OCI-LY3 (cell line): ENCODE results near the gene TRIM32.

Experiments used
- EZH2phosphoT487 ChIP-seq: fragments of 200-600 bp; shearing (Covaris generic); IDR thresholded peaks from 2 replicates; pipeline ENCODE4 v1.6.1; 2018; ENCODE audit warnings: antibody characterized with exemption, mixed run types, low read depth
- TF ChIP-seq, protein P1 (sequence below): fragments of 200-600, 300-600 bp; sonication (generic); IDR thresholded peaks from 2 replicates; pipeline ENCODE4 v1.5.1; 2014; ENCODE audit warnings: antibody characterized with exemption, low read length, low read depth

- TF ChIP-seq, protein P1, sequence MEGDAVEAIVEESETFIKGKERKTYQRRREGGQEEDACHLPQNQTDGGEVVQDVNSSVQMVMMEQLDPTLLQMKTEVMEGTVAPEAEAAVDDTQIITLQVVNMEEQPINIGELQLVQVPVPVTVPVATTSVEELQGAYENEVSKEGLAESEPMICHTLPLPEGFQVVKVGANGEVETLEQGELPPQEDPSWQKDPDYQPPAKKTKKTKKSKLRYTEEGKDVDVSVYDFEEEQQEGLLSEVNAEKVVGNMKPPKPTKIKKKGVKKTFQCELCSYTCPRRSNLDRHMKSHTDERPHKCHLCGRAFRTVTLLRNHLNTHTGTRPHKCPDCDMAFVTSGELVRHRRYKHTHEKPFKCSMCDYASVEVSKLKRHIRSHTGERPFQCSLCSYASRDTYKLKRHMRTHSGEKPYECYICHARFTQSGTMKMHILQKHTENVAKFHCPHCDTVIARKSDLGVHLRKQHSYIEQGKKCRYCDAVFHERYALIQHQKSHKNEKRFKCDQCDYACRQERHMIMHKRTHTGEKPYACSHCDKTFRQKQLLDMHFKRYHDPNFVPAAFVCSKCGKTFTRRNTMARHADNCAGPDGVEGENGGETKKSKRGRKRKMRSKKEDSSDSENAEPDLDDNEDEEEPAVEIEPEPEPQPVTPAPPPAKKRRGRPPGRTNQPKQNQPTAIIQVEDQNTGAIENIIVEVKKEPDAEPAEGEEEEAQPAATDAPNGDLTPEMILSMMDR, result no peak
- no peak for TF ChIP-seq EZH2phosphoT487
These were observed 14.1 kb downstream of the TRIM32 start for GRCh38 chr9:116700882-116701865.
